Stimulated activated CD8-positive, alpha-beta memory T cell treated with anti-CD3 and anti-CD28 coated beads, Interleukin-15, amount 100 ng/mL, for 1 hour (primary cell): ENCODE data around the gene GIT1.

ENCODE experiments used
- DNase-seq: peaks from one replicate; pipeline ENCODE4 v3.0.0-alpha.2; 2020; ENCODE audit warnings: low read depth

The GIT1 gene, protein sequence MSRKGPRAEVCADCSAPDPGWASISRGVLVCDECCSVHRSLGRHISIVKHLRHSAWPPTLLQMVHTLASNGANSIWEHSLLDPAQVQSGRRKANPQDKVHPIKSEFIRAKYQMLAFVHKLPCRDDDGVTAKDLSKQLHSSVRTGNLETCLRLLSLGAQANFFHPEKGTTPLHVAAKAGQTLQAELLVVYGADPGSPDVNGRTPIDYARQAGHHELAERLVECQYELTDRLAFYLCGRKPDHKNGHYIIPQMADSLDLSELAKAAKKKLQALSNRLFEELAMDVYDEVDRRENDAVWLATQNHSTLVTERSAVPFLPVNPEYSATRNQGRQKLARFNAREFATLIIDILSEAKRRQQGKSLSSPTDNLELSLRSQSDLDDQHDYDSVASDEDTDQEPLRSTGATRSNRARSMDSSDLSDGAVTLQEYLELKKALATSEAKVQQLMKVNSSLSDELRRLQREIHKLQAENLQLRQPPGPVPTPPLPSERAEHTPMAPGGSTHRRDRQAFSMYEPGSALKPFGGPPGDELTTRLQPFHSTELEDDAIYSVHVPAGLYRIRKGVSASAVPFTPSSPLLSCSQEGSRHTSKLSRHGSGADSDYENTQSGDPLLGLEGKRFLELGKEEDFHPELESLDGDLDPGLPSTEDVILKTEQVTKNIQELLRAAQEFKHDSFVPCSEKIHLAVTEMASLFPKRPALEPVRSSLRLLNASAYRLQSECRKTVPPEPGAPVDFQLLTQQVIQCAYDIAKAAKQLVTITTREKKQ

DNA sequence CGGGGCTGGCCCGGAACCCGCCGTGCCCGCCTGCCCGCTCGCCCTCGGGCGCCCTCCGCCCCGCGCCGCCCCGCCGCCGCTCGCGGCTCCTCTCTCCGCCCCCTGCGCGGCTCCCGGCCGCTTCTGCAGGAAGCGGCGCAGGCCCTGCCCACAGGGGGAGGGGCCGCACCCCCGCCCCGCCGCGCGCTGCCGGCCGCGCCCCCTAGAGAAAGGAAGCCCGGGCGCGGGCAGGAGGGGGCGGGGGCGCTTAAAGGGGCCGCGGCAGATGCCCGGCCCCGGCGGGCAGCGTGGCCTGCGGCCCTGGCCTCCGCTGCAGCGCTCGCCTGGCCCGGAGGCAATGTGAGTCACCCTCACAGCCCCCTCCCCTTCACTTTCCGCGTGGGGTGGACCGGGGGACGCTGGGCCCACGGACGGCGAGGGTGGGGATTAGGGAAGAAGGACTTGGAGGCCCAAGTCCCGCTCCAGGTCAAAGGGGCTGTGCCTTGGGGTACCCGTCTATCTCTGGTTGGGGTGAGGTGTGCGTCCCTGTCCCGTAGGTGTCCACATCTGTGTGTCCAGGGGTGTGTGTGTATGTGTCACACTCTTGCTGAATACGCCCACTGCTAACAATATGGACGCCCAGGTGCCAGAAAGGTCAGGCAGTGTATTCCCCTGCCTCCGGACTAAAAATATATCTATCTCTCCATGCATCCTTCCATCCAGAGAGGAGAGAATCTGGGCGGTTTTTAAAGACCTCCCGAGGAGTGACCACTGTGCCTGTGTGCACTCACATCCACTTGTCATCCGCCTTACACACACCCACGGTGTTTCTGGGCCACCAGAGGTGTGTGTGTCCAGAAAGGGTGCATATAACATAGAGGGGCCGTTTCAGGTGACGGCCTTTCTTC, at the start of gene GIT1:
Gene GIT1 (minus strand): TSS at position 125 of the 887 bp plus-strand sequence. CDS start 270 bp downstream, outside the sequence.
- DNase-seq = peak; percentile 58

DNA sequence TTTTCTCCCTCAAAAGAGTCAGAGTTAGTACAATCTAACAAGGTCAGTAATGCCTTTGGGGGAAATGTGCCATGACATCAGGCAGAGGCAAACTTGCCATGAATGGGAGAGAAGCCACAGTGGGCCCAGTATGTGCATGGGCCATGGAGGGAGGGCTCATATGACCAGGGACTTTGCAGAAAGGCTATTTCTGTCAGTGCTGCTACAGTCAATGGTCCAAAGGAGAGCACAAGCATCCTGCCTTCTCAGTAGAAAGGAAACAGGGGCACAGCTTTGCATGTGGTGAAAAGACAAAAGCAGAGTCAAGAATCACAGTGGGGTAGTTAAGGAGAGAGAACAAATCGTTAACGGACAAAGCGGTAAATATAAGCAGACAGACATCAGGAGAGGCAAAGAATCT, 44.4 kb upstream of the GIT1 start:
- no peak for DNase-seq

DNA sequence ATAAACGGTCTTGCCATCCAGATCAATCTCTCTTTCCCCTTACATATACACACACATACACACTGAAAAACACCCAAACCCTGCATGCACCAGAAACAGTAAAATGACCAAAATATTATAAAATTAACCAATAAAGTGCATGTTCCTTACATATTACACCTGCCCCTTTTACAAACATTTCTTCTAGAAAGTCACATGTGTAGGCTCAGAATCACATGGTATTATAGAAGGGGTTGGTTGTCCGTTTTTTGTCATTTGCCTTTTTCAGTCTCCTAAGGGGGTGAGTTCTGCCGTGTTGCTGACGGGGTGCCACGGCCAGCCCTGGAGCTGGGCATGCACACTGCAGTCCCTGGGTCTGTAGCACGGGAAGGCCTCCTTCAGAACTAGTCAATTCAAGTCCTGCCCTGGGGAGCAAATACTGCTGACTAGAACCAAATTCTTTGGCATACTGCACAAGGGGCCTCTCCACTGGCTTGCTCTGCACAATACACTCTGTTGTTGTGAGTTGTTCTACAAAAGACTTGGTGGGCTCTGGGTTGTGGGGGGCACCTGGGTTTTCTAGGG, 41.3 kb upstream of the GIT1 start:
- DNase-seq = no peak

DNA sequence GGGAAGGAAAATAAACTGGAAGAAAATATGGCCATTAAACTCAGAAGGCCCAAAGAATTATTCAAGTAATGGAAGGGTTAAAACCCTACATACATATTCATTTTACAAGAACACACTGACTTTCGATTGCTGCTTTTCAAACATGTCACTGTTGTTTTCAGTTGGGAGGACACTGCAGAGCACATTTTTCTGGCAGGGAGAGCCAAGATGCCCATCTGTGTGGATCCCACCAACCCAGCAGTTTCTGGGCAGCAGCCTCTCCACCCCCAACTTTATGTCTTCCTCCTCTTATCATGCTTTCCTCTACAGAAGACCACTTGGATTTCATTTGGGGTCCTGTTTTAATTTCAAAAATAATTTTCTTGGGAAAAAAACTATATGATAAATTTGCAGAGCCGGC, 40.4 kb upstream of the GIT1 start:
- DNase-seq = no peak

DNA sequence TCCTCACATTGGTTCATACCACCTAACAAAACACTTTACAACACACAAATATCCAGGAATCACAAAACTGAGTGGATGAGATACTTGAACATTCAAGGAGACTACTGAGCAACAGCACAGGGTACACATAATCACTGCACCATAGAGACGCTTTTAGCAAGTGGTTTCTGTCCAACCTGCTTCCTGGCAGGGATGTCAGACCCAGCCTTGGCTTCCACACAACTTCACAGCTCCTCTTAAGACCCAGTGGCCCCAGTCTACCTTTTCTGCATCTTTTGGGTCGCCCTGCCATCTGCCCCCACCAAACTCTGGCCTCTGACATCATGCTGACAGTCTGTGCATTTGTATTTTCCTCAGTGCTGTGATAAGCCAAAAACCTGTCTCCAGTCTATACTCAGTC, 39.2 kb upstream of the GIT1 start:
- DNase-seq = no peak

DNA sequence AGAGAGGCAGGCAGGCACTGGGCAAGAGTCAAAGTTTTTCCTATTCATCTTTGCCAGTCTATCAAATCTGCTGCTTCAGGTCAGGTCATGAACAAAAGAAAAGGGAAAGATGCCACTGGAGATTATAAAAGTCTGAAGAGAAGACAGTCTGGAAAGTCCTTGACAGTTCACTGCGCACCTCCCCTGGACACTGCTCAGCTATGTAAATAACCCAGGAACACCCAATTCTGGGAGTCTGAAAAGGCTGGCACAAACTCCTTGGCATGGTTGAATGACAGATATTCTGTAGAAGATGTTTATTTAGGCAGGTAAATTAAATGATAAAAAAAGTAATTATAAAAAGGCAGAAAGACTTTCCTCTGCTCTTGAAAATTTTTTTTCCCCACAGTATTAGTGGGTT, 38.5 kb upstream of the GIT1 start:
- DNase-seq = no peak

DNA sequence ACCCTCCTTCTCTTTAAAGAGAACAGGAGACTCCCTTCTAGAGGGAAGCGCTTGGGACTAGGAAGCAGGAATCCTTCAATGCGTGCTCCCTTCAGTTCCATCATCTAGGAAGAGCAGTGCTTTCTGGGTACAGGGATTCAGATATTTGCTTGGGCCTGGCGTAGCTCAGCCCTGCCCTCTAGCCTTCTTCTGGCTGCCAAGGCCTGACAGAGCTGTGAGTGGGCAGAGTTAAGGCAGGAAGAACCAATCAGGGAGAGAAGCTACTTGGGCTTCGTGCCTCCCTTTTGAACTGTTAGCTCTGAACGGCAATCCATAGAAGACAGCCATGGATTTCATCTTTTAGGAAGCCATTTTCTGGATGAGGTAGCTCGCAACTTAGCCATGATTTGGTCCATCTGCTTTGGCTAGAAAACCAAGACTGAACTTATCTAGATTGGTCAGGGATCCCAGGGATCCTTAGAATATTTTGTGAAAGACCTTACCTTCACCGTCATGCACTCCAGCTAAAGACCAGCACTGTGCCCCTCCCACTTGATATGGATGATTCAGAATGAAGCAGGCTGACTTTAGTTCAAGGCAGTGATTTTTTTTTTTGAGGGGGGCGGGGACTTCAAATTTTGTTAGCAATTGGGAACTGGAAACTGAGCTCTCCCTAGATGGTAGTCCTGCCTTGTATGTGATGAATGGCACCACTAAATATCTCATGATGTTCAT, 35.7 kb upstream of the GIT1 start:
- no peak for DNase-seq

DNA sequence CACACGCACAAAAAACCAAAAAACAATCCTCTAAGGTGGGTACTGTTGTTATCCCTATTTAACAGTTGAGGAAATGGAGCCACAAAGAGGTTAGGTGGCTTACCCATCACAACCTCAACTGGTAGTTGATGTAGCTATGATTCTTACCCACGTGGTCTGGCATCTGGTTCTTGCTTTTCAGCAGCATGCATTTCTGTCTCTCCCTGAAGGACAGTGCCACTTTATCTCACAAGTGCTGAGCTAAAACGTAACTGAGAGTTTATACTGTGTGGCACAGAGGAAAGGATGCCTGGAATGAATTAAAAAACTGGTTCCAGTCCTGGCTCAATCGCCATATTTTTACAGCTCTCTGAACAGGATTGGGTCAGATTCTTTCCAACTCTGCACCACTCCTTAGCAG, 35.1 kb upstream of the GIT1 start:
- DNase-seq = no peak

DNA sequence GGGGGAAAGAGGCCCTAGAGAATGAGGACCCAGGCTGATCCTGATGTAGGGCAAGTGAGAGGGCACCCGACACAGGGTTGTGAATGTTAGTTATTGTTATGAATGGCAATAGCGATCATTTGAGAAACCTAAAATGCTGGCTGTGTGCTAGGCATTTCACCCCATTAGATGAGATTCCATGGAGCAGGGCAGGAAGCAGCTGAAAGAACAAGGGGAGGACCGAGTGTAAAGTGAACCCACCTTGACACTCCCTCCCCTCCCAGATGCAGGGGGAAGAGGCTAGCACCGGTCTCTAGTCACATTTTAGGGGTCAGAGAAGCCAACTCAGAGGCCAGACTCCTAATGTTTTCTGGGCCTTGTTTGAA, 33.8 kb upstream of the GIT1 start:
- DNase-seq = no peak

DNA sequence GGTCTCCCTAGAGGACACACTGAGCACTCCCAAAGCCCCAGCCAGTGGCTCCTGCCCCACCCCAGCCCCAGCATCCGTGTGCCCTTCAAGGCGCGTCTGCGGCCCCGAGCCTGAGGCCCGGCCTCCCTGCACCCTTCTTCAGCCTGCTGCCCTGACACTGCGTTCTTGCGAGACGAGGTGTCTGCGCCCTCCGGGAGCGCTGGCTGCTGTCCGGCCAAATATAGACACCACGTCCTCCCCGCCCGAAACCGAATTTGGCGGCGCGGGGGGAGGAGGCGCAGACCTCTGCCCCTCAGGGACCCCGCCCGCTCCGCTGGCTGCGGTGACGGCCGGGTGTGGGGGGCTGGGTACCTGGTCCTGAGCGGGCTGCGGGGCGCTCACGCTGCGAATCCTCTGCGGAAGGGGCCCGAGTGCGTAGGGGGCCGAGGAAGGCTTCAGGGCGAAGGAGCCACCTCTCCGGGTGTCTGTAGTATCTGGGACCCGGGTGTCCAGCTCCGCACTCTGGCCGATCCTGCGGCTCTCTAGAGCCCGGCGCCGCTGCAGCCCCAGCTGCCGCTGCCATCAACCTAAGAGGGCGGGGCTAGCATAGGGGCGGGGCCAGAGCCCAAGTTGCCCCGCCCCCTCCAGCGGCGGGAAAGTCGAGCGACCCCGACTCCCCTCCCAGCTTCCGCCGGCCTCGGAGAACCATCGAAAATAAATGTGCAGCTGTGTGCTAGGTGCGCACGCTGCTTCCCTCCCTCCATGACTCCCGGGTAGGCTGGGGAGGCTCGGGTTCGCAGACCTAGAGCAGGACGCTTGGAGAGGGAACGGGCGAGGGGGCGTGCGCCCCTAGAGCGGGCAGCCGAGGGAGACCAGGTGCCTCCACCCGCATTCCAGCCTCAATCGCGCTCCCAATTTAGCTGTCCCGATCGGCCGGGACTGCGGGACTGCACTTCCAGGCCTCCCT, 33.2 kb upstream of the GIT1 start, which contains the start of gene CORO6:
Gene CORO6 (minus strand): TSS at position 576 of the 946 bp plus-strand sequence. CDS start 1,491 bp downstream, outside the sequence.
- no peak for DNase-seq

DNA sequence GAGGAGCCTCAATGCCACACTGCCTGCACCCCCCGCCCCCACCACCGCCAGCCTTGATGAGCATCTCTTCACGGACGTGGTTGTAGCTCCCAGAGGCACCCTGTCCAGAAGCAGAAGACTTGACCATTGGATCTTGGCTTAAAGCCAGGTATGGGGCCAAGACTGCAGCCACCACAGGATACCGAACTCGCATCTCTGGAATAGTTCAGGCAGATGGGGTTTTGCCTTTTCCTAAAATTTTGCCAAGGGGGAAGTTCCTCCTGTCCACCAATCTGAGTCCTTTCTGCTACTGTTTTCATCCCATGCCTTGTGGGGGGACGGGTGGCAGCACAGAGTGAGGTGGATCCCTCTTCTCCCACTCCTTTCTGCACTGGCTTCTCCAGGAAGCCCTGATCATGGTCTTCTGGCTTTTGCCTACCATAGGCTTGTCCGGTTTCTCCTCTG, 32.3 kb upstream of the GIT1 start:
- DNase-seq = no peak

DNA sequence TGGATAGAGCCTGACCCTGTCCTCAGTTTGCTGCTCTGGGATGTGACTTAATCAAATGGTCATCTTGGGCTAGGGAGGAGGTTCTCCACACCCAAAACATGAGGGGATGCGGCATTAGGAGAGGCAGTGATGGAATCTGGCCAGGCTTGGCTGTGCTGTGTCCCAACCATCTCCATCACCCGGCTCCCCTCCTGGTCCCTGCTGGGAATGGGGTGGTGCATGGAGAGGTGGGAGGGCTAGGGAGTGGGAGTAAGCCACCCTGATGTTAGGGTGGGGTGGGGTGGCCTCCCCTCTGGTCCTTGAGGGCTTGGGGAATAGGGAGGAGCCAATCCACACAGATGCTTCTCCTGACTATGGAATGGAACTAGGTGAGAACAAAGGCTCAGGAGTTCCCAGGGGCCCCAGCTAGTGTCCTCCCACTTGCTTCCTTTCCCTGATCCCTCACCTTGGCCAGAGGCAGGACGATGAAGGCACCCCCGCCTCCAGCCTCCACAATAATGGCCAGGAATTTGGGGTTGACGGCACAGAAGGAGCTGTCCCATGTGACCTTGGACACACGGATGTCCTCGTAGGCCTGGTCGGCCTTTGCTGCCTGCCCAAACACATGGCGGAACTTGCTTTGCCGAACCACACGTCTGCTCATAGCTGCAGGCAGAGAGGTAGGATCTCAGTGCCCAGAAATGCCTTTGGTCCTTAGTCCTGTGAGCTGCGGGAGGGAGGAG, 31.5 kb upstream of the GIT1 start:
- no peak for DNase-seq

DNA sequence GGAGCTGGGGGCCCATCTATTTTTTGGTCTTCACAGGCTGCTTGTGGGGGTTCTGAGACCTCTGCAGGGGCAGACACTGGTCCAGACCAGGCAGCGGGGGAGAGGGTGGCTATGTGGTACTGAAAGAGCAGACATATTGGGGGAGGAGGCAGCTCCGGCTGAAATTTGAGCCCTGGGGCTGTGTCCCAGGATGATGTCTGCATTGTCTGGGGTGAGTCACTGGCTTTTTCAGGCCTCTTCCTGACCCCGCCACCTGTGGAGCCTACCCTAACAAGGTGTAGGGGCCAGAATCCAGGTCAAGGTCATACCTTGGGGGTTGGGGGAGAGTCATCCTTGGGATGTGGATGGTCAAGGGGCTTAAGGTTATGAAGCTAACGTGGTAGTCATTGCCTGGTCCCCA, 30.8 kb upstream of the GIT1 start:
- DNase-seq = no peak

DNA sequence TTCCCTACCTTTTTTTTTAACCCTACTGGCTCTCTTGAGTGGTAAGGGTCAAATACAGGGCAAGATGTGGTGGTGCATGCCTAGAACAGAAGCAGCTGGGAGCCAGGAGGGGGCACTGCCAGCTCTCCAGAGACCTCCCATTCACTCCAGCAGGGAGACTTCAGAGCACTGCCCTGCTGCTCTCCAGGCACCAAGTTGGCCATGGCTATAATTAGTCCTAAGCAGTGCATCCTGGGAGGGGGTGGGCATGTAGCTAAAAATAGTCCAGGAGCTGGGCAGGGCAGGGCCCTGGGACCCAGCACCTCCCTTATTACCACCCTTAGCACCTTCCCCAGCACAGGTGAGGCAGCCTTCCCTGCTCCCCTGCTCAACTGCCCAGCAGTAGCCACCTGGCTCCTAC, 29.8 kb upstream of the GIT1 start:
- no peak for DNase-seq

DNA sequence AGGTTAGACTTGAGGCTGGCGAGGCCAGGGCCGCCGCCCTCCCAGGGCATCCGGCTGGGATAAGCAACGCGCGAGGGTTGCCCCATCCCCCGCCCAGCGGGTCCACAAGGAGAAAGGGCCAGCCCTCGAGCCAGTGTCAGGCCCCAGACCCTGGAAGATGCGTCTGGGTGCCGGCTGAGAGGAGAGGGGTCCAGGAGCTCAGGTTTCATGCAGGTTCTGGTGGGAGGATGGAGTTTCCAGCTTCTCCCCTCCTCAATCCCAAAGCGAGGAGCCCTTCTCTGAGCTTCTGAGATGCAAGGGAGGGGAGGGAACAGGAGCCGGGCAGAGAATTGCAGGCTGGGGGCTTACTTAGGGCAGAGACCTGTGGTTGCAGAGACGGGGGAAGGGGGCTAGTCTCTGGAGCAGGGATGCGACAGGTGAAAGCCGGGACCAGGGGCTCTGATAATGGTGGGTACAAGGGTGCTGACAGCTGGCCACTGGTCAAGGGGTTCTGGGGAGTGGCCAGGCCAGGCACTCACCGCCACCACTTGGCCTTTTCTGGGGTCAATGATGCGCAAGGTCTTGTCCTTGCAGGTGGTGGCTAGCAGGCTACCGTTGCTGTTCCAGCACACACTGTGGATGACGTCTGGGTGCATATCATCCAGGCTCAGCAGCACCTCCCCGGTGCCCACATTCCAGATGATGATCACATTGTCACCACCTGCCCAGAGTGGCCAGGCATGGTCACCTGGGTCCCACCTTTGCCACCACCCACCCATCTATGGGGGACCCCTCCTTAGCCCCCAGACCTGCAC, 29.0 kb upstream of the GIT1 start:
- no peak for DNase-seq

DNA sequence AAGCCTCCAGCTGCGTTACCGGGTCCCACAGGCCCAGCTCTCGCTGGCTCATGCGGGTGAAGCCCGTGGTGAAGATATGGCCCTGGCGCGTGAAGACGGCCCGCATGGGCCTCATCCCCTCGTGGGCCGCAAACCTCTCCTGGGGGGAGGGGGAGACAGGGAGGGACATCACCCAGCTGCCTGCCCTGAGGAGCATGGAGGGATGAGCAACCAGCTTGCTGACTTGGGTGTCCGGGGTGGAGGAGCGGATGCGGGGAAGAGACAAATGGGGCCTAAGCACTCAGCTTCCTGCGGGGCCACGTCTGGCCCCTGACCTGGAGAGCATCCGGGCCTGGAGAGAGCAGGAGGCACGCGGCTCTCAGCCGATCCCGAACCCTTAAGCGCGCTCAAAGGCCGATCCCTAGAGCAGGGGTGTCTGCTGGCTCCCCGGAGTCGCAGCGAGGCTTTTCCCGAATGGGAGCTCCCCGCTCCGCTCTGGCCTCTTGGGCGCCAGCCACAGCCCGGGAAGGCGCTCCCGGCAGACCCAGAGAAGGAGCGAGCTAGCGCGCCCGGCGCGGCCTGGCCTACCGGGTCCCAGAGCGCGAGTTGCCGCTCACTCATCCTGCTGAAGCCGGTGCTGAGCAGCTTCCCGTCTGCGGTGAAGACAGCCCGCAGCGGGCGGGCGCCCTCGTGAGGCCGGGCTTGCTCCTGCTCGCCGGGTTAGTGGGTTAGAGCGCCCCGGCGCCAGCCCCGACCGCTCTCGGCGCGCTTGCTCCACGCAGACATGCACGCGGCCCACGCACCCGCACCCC, 28.2 kb upstream of the GIT1 start:
- peak; percentile 76 for DNase-seq

DNA sequence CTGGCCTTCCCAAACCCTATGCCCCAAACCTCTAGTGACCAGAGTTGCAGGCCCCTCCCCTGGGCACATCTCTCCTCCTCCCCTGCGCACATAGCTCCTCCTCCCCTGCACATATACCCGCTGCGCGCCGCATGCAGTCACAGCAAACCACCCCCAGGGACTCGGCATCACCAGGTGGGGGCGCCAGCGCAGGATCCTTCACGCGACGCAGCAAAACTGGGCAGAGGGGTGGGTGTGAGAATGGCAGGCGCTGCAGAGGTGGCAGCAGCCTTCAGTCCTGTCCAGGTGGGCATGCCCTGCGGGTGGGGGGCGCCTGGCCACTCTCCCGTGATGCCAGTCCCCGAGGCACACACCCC, 27.7 kb upstream of the GIT1 start:
- peak; percentile 75 for DNase-seq
